ENCODE results near the gene SMC3. TPM values are rescaled to one million over a fixed set of nuclear protein-coding genes. Genes with fewer than 3 reads are reported as not detected.

SMC3 gene
- total and polyA plus RNA-seq, 8 donors: 9.3 to 40.6 (median 14.7) TPM

DNA sequence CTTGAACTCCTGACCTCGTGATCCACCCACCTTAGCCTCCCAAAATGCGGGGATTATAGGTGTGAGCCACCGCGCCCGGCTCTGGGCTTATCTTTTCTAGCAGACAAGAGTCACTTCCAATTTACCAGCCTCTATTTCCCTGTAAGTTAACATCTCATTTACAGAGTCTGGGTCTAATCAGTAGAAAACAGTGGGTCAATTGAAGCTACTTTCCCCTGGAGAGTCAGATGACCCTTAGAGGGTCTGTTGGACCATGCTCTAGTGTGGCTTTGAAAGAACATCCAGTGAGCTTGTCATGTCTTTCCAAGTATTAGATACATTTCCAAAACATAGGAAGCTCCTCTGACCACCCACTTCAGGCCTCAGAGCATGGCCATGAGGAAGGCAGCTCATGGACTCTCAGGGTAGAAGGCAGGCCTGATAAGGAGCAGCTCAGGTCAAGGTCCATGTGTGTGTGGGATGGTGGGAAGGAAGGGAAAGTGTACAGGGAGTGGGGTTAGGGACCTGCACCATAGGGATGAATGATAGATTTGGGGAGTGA, 49.1 kb downstream of the SMC3 start:
- no peak for DNase-seq
- TF ChIP-seq CTCF (IDR thresholded peaks at IDR 0.05) (no peak), EP300 (IDR thresholded peaks at IDR 0.05) (no peak), POLR2AphosphoS5 (IDR thresholded peaks at IDR 0.05) (no peak), POLR2A (IDR thresholded peaks at IDR 0.05) (no peak)
- no peaks in the 10 kb centered on the region for H3K36me3 ChIP-seq
- intact Hi-C loops (cut with DNase I; ENCODE audit: low total_unique reads): no loop called here
- no peak overlapping the region for H3K27ac ChIP-seq
- WGBS, 5 donors: 93 to 98% (median 95%) methylated on average over 5 of the region's 5 CpGs
- H3K4me1 ChIP-seq: no peaks in the 10 kb centered on the region
- H3K9me3 ChIP-seq: no peaks in the 10 kb centered on the region
- no peak overlapping the region for H3K4me3 ChIP-seq
- H3K27me3 ChIP-seq: no peaks in the 10 kb centered on the region

- TF ChIP-seq POLR2A (IDR thresholded peaks at IDR 0.05) (no peak), CTCF (IDR thresholded peaks at IDR 0.05) (no peak), POLR2AphosphoS5 (IDR thresholded peaks at IDR 0.05) (no peak), EP300 (IDR thresholded peaks at IDR 0.05) (no peak)
- 93 to 96% (median 95%) methylated on average over 7 of the region's 7 CpGs for WGBS, 5 donors
- Histone ChIP-seq H3K4me3 (no peak overlapping the region), H3K4me1 (no peaks in the 10 kb centered on the region), H3K9me3 (no peaks in the 10 kb centered on the region), H3K27ac (no peak overlapping the region), H3K36me3 (no peaks in the 10 kb centered on the region), H3K27me3 (no peaks in the 10 kb centered on the region)
- peak in 1 of 2 donors; percentile 44 for DNase-seq
- intact Hi-C loops (cut with DNase I; ENCODE audit: low total_unique reads): no loop called here
These were observed 50.1 kb downstream of the SMC3 start for GRCh38 chr10:110617425-110618229.

GRCh38 chr10:110618230-110618610, 50.7 kb downstream of the SMC3 start:
- no peak for DNase-seq
- TF ChIP-seq POLR2A (IDR thresholded peaks at IDR 0.05) (no peak), EP300 (IDR thresholded peaks at IDR 0.05) (no peak)
- no peaks in the 10 kb centered on the region for H3K4me1 ChIP-seq
- H3K27ac ChIP-seq: no peak overlapping the region
- intact Hi-C loops (cut with DNase I; ENCODE audit: low total_unique reads): no loop called here
- no peaks in the 10 kb centered on the region for H3K9me3 ChIP-seq
- H3K27me3 ChIP-seq: no peaks in the 10 kb centered on the region
- 64 to 82% (median 74%) methylated on average over 5 of the region's 5 CpGs for WGBS, 5 donors
- H3K36me3 ChIP-seq: no peaks in the 10 kb centered on the region
- H3K4me3 ChIP-seq: no peak overlapping the region

- WGBS, 5 donors: 40 to 55% (median 52%) methylated on average over 3 of the region's 3 CpGs
- Histone ChIP-seq H3K4me3 (no peak overlapping the region), H3K4me1 (no peaks in the 10 kb centered on the region), H3K36me3 (no peaks in the 10 kb centered on the region), H3K9me3 (no peaks in the 10 kb centered on the region), H3K27me3 (no peaks in the 10 kb centered on the region), H3K27ac (no peak overlapping the region)
- intact Hi-C loops (cut with DNase I; ENCODE audit: low total_unique reads): no loop called here
- DNase-seq: no peak
- TF ChIP-seq POLR2AphosphoS5 (IDR thresholded peaks at IDR 0.05): no peak
- TF ChIP-seq EP300 (IDR thresholded peaks at IDR 0.05): no peak
- TF ChIP-seq POLR2A (IDR thresholded peaks at IDR 0.05): no peak
- TF ChIP-seq CTCF (IDR thresholded peaks at IDR 0.05): no peak
These were observed 52.3 kb downstream of the SMC3 start for GRCh38 chr10:110619514-110620397.
